GM21515 (cell line): ENCODE results near the gene NUDT1.

Experiments used
- ATAC-seq: cut with Tn5 transposase; IDR thresholded peaks from one replicate; pipeline ENCODE4 v1.9.1; 2021; ENCODE audit not compliant: unreplicated experiment

The NUDT1 gene

GRCh38 chr7:2241580-2242540 lies at the start of gene NUDT1, which contains the start of gene MRM2:
Gene NUDT1 (plus strand): TSS chr7:2242226. CDS start chr7:2244575, 2,349 bp downstream.
Gene MRM2 (minus strand): TSS chr7:2242205. CDS start chr7:2242169, 36 bp downstream.
- peak; percentile 55 for ATAC-seq

- no peak for ATAC-seq
Observed at GRCh38 chr7:2192831-2193534, 49.0 kb upstream of the NUDT1 start.

GRCh38 chr7:2193575-2194305 lies 48.3 kb upstream of the NUDT1 start:
- ATAC-seq = no peak

- no peak for ATAC-seq
Observed at GRCh38 chr7:2195400-2196246, 46.4 kb upstream of the NUDT1 start.

GRCh38 chr7:2196381-2197378 lies 45.3 kb upstream of the NUDT1 start:
- ATAC-seq = no peak

GRCh38 chr7:2197436-2198155 lies 44.4 kb upstream of the NUDT1 start:
- no peak for ATAC-seq

- no peak for ATAC-seq
Observed at GRCh38 chr7:2198206-2198605, 43.8 kb upstream of the NUDT1 start.

- no peak for ATAC-seq
Observed at GRCh38 chr7:2198760-2199159, 43.3 kb upstream of the NUDT1 start.

GRCh38 chr7:2199528-2199927 lies 42.5 kb upstream of the NUDT1 start:
- ATAC-seq = no peak

GRCh38 chr7:2199956-2200583 lies 42.0 kb upstream of the NUDT1 start:
- ATAC-seq = no peak

GRCh38 chr7:2200584-2200980 lies 41.4 kb upstream of the NUDT1 start:
- no peak for ATAC-seq

GRCh38 chr7:2201128-2201527 lies 40.9 kb upstream of the NUDT1 start:
- ATAC-seq = no peak

GRCh38 chr7:2201686-2202360 lies 40.2 kb upstream of the NUDT1 start:
- ATAC-seq = no peak

- no peak for ATAC-seq
Observed at GRCh38 chr7:2202361-2202761, 39.7 kb upstream of the NUDT1 start.

- no peak for ATAC-seq
Observed at GRCh38 chr7:2202901-2203765, 38.9 kb upstream of the NUDT1 start.

- no peak for ATAC-seq
Observed at GRCh38 chr7:2203766-2204300, 38.2 kb upstream of the NUDT1 start.
